Glomerular endothelial cell (primary cell): ENCODE data around the gene LRCH1. TPM values are rescaled to one million over a fixed set of nuclear protein-coding genes. Genes with fewer than 3 reads are reported as not detected.

Source experiments
- DNase-seq: peaks from one replicate; pipeline ENCODE4 v3.0.0-alpha.2; 2011; ENCODE audit warnings: low read depth, low spot score; ENCODE audit errors: extremely low read depth
- total RNA-seq: library from RNA; depleted of rRNA; stranded (reverse); fragments of >200 nt; gene quantifications from 2 replicates; pipeline ENCODE4 v1.2.3, GENCODE V29; 2015

Gene LRCH1
- total RNA-seq, 1 donor from 2014 or later: 36.8 TPM

GRCh38 chr13:46561286-46561685 lies 8.3 kb downstream of the LRCH1 start:
- DNase-seq: no peak

- DNase-seq: no peak
Observed at GRCh38 chr13:46561691-46562090, 8.7 kb downstream of the LRCH1 start.

GRCh38 chr13:46562152-46562551 lies 9.2 kb downstream of the LRCH1 start:
- no peak for DNase-seq

- no peak for DNase-seq
Observed at GRCh38 chr13:46562581-46562980, 9.6 kb downstream of the LRCH1 start.

- no peak for DNase-seq
Observed at GRCh38 chr13:46565808-46566750, 13.1 kb downstream of the LRCH1 start.

- DNase-seq: no peak
Observed at GRCh38 chr13:46567671-46568070, 14.7 kb downstream of the LRCH1 start.

- DNase-seq: no peak
Observed at GRCh38 chr13:46569456-46569855, 16.5 kb downstream of the LRCH1 start.

- no peak for DNase-seq
Observed at GRCh38 chr13:46570273-46570672, 17.3 kb downstream of the LRCH1 start.

- DNase-seq: no peak
Observed at GRCh38 chr13:46571189-46571908, 18.4 kb downstream of the LRCH1 start.

GRCh38 chr13:46571909-46572595 lies 19.1 kb downstream of the LRCH1 start:
- no peak for DNase-seq

GRCh38 chr13:46572752-46573431 lies 19.9 kb downstream of the LRCH1 start:
- DNase-seq: no peak

- DNase-seq: no peak
Observed at GRCh38 chr13:46575301-46575771, 22.4 kb downstream of the LRCH1 start.

GRCh38 chr13:46575818-46576221 lies 22.9 kb downstream of the LRCH1 start:
- no peak for DNase-seq

GRCh38 chr13:46576762-46577161 lies 23.8 kb downstream of the LRCH1 start:
- no peak for DNase-seq

GRCh38 chr13:46577696-46578589 lies 25.0 kb downstream of the LRCH1 start:
- no peak for DNase-seq

GRCh38 chr13:46578590-46578975 lies 25.6 kb downstream of the LRCH1 start:
- DNase-seq: no peak

GRCh38 chr13:46580362-46580839 lies 27.4 kb downstream of the LRCH1 start:
- DNase-seq: no peak

- DNase-seq: no peak
Observed at GRCh38 chr13:46582190-46582589, 29.2 kb downstream of the LRCH1 start.

- DNase-seq: no peak
Observed at GRCh38 chr13:46586751-46587514, 34.0 kb downstream of the LRCH1 start.
